Immature natural killer cell (primary cell): ENCODE measurements around the gene FNIP1. TPM values are rescaled to one million over a fixed set of nuclear protein-coding genes. Genes with fewer than 3 reads are reported as not detected.
A peak's percentile ranks its signal among the peaks of the same experiment; 100 is the strongest.
"Not testable (repeated sequence)": the region's sequence is repeated elsewhere in the genome, so short reads cannot be mapped to it uniquely, and the experiment has no call there.

Experiments
- DNase-seq, 3 donors: peaks; one replicate each; pipeline ENCODE4 v3.0.0; 2022; ENCODE audit warnings: mixed read lengths in 1 of 3
- H3K27ac Mint-ChIP-seq, 6 donors: one replicate each; pipeline ENCODE4 v1.8.0; 2020; ENCODE audit warnings: mixed read lengths in 6 of 6, mild to moderate bottlenecking in 5 of 6, inconsistent platforms in 4 of 6, moderate library complexity in 3 of 6
- H3K27me3 Mint-ChIP-seq, 3 donors: one replicate each; pipeline ENCODE4 v1.8.0; 2020 to 2021; ENCODE audit warnings: low read depth in 3 of 3, mild to moderate bottlenecking in 3 of 3, mixed read lengths in 3 of 3, moderate library complexity in 3 of 3, inconsistent platforms in 1 of 3
- H3K36me3 Mint-ChIP-seq, 3 donors: one replicate each; pipeline ENCODE4 v1.8.0; 2020; ENCODE audit warnings: mixed read lengths in 3 of 3, inconsistent platforms in 2 of 3, mild to moderate bottlenecking in 2 of 3
- H3K4me1 Mint-ChIP-seq, 2 donors: one replicate each; pipeline ENCODE4 v1.8.0; 2020; ENCODE audit warnings: inconsistent platforms in 2 of 2, mild to moderate bottlenecking in 2 of 2, mixed read lengths in 2 of 2, moderate library complexity in 1 of 2
- H3K4me3 Mint-ChIP-seq, 5 donors: one replicate each; pipeline ENCODE4 v1.8.0; 2020; ENCODE audit warnings: mild to moderate bottlenecking in 5 of 5, mixed read lengths in 5 of 5, inconsistent platforms in 3 of 5, moderate library complexity in 3 of 5
- H3K9me3 Mint-ChIP-seq, 6 donors: one replicate each; pipeline ENCODE4 v1.8.0; 2020; ENCODE audit warnings: mild to moderate bottlenecking in 6 of 6, mixed read lengths in 6 of 6, inconsistent platforms in 4 of 6, moderate library complexity in 3 of 6
- polyA plus RNA-seq, 3 donors: library from polyadenylated mRNA; unstranded; fragments of 300-500 nt; fragmentation: Illumina TruSeq; gene quantifications; one replicate each; pipeline ENCODE4 v1.2.3, GENCODE V29; 2021

The FNIP1 gene
- polyA plus RNA-seq, 3 donors from 2014 or later, result 11.3 to 21.9 (median 11.6) TPM

DNA sequence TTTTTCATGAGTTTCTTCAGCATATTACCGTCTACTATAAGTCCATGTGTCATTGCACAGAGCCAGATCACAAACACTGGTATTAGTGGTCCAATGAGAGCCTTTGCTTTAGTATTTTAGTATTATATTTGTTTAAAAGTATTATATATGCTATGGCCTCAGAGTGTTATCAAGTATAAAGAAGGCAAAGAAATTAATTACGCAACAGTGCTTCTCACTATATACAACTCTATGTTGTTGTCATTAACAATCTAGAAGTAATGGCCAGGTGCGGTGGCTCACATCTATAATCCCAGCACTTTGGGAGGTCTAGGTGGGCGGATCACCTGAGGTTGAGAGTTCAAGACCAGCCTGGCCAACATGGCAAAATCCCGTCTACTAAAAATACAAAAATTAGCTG lies 114.6 kb downstream of the FNIP1 start:
- peaks cover 7 to 26% (median 26%) of the 10 kb centered on the region in 3 donors for H3K36me3 Mint-ChIP-seq
- no peaks in the 10 kb centered on the region for H3K9me3 Mint-ChIP-seq

DNA sequence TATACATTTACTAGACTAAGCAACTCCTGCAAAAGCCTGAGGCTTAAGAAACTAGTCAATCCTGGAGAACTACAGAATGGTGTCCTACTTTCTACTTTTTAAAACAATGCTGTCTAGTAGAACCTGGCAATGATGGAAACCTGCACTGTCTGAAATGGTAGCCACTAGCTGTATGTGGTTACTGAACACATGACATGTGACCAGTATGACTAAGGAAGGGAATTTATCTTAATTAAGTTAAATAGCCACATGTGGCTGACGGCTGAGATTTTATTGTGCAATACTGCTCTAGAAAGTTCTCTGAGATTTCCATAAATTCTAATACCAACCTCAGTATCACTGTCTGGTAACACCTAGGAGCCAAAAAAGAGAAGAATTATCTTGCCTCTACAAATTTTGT lies 116.9 kb downstream of the FNIP1 start:
- no peak for DNase-seq
- Mint-ChIP-seq H3K27me3 (peaks cover 0 to 2% (median 2%) of the 10 kb centered on the region in 3 donors), H3K27ac (no peak overlapping the region), H3K36me3 (peaks cover 20 to 41% (median 37%) of the 10 kb centered on the region in 3 donors), H3K4me1 (no peaks in the 10 kb centered on the region), H3K9me3 (no peaks in the 10 kb centered on the region), H3K4me3 (no peak overlapping the region)

More for the DNA sequence above, 114.6 kb downstream of the FNIP1 start:
- H3K27ac Mint-ChIP-seq, result no peak overlapping the region
- no peaks in the 10 kb centered on the region for H3K4me1 Mint-ChIP-seq
- H3K27me3 Mint-ChIP-seq, result no peaks in the 10 kb centered on the region
- DNase-seq, result no peak
- no peak overlapping the region for H3K4me3 Mint-ChIP-seq

DNA sequence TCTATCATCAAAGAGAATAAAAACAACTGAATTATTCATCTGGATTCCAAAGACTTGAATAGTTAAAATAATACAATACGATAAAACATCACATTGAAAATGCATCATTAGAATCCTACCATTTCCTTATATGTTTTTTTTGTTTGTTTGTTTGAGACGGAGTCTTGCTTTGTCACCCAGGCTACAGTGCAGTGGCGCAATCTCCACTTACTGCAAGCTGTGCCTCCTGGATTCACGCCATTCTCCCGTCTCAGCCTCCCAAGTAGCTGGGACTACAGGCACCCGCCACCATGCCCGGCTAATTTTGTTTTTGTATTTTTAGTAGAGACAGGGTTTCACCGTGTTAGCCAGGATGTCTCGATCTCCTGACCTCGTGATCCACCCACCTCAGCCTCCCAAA lies 118.5 kb downstream of the FNIP1 start:
- H3K4me1 Mint-ChIP-seq, H3K27ac Mint-ChIP-seq, H3K9me3 Mint-ChIP-seq, H3K27me3 Mint-ChIP-seq, DNase-seq, H3K4me3 Mint-ChIP-seq: not testable (repeated sequence)
- peaks cover 22 to 42% (median 40%) of the 10 kb centered on the region in 3 donors for H3K36me3 Mint-ChIP-seq

DNA sequence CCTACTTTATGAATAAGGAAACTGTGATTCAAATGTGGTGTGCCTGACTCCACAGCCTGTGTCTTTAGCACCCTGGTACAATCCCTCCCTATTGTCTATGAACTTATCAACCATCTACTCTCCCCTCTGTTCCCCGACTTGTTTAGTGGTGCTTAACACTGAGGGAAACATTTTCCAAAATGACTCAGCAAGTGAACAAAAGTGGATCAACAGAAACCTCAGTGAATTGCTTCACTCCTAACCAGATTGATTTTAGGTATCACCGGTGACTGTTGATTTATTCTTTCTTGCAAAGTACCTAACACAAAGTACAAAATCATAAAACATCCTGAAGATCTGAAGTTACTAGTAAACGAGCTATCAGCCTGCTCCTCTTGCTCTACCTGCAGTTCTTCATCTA lies 119.7 kb downstream of the FNIP1 start:
- Mint-ChIP-seq H3K27ac (peak overlapping the region in 1 of 6 donors; percentile 4), H3K4me1 (no peaks in the 10 kb centered on the region), H3K9me3 (no peaks in the 10 kb centered on the region), H3K36me3 (peaks cover 22 to 41% (median 38%) of the 10 kb centered on the region in 3 donors), H3K4me3 (no peak overlapping the region), H3K27me3 (peaks cover 0 to 2% (median 2%) of the 10 kb centered on the region in 3 donors)
- DNase-seq, result no peak

DNA sequence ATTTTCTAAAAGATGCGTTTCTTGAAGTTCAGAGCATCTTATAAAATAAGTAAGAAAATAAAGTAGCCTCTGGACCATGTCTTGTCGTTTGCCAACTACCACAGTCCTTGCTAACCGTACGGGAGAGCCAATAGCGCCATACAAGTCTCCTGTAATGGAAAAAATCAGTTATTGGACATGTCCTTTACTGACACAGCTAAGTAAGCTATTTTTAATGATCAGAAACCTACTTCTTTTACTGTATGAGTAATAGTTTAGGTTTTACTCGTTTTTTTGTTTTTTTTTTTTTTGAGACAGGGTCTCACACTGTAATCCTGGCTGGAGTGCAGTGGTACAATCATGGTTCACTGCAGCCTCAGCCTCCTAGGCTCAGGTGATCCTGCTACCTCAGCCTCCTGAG lies 124.0 kb downstream of the FNIP1 start:
- Mint-ChIP-seq H3K36me3 (peaks cover 26 to 60% (median 43%) of the 10 kb centered on the region in 3 donors), H3K27ac (no peak overlapping the region)

DNA sequence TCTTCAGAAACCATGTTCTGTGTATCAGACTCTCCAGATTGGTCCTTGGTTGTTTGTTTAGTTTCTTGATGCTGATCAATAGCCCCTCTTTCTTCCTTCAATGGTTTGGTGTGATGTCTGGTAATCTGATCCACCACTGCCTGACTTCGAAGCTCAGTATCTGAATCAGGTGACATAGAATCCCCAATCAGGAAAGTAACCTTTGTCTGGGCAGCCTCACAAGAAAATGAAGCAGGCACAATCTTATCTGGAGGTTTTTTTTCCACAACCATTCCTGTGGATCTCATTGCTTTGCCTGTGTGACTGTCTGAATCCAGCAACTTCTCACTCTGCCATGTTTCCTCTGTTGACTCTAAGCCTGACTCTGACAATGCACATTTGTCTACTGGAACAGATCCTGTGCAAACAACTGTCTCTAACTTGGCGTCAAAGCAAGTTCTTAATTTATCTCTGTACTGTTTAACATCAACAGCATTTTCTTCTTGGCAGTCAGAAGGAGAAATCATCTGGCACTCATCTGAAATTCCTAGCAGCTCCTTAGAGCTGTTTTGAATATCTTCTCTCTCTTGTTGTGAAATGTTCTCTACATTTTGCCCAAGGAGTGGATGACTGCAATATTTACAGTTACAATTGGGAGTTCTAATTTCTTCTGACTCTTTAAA lies 124.7 kb downstream of the FNIP1 start:
- H3K27ac Mint-ChIP-seq, result peak overlapping the region in 5 of 6 donors; percentile 0 to 39 (median 26)

More for the DNA sequence above, 124.0 kb downstream of the FNIP1 start:
- no peak overlapping the region for H3K4me3 Mint-ChIP-seq
- H3K9me3 Mint-ChIP-seq, result no peaks in the 10 kb centered on the region
- H3K27me3 Mint-ChIP-seq, result peaks cover 0 to 3% (median 2%) of the 10 kb centered on the region in 3 donors
- no peak for DNase-seq
- H3K4me1 Mint-ChIP-seq, result no peaks in the 10 kb centered on the region

DNA sequence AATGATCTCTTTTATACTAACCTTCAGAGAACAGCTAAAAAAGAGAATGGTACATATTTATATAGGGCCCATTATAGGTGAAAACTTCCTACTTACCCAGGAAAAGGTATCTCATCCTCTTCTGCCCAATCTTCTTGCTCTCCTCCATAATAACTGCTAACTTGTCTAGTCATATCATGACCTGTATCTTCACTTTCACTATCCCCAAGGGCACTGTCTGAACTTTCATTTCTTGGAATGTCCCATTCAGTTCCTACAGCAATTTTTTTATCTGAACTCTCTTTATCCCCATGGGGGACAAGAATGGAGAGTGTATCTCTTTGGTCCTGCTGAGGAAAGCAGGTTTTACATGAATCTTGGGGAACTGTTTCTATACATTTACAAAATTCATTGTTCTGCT lies 125.4 kb downstream of the FNIP1 start:
- DNase-seq, result no peak
- H3K4me3 Mint-ChIP-seq, result no peak overlapping the region
- peak overlapping the region in 3 of 6 donors; percentile 14 to 35 (median 16) for H3K27ac Mint-ChIP-seq
- H3K36me3 Mint-ChIP-seq, result peaks cover 17 to 51% (median 29%) of the 10 kb centered on the region in 3 donors
- H3K9me3 Mint-ChIP-seq, result no peaks in the 10 kb centered on the region
- peaks cover 0 to 4% (median 0%) of the 10 kb centered on the region in 3 donors for H3K27me3 Mint-ChIP-seq
- peaks cover 0 to 5% of the 10 kb centered on the region in 2 donors for H3K4me1 Mint-ChIP-seq

More for the DNA sequence above, 124.7 kb downstream of the FNIP1 start:
- no peak for DNase-seq
- no peaks in the 10 kb centered on the region for H3K9me3 Mint-ChIP-seq
- peaks cover 21 to 54% (median 36%) of the 10 kb centered on the region in 3 donors for H3K36me3 Mint-ChIP-seq
- no peak overlapping the region for H3K4me3 Mint-ChIP-seq
- no peaks in the 10 kb centered on the region for H3K4me1 Mint-ChIP-seq
- H3K27me3 Mint-ChIP-seq, result peaks cover 0 to 3% (median 1%) of the 10 kb centered on the region in 3 donors

DNA sequence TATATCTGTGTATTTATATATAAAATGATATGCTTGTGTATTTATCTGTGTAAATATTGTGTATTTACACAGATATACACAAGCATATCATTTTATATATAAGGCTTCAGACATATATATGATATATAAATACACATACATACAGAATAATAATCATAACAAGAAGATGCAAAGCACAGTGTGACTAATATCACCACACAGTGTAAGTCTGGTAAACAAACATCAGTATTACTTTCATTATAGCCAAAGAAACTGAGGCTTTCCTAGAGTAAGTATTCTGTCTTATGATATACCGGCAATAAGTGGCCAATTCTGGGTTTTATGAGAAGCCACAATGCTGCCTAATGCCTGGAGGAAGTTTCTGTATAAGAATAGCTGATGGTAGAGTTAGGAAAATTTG lies 131.9 kb downstream of the FNIP1 start:
- Mint-ChIP-seq H3K36me3 (peaks cover 26 to 46% (median 26%) of the 10 kb centered on the region in 3 donors), H3K4me3 (no peak overlapping the region), H3K9me3 (peaks cover 0 to 7% (median 0%) of the 10 kb centered on the region in 6 donors), H3K27ac (no peak overlapping the region), H3K27me3 (peaks cover 0 to 4% (median 0%) of the 10 kb centered on the region in 3 donors), H3K4me1 (peaks cover 0 to 12% of the 10 kb centered on the region in 2 donors)
- DNase-seq, result no peak

DNA sequence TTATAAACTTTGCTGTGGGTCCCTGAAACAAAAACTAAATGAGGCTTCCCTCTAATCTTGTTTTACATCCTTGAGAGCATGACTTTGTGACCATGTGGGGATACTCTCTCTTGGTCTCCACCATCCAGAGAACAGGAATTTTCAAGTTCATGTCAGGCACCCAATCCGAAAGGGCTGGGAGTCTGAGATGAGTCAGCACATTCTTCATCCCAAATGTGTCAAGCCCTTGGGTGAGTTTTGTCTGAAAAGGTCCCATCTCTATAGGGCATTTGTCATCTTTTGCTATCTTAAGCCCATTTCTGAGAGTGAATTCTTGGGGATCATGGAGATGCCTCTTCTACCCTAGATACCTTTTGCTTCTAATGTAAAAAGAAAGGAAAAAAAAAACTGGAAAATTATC lies 134.9 kb downstream of the FNIP1 start:
- DNase-seq, result no peak
- Mint-ChIP-seq H3K27ac (no peak overlapping the region), H3K4me3 (no peak overlapping the region), H3K4me1 (peaks cover 3 to 18% of the 10 kb centered on the region in 2 donors), H3K36me3 (peaks cover 31 to 43% (median 34%) of the 10 kb centered on the region in 3 donors), H3K27me3 (peaks cover 0 to 3% (median 0%) of the 10 kb centered on the region in 3 donors), H3K9me3 (peaks cover 0 to 7% (median 0%) of the 10 kb centered on the region in 6 donors)

DNA sequence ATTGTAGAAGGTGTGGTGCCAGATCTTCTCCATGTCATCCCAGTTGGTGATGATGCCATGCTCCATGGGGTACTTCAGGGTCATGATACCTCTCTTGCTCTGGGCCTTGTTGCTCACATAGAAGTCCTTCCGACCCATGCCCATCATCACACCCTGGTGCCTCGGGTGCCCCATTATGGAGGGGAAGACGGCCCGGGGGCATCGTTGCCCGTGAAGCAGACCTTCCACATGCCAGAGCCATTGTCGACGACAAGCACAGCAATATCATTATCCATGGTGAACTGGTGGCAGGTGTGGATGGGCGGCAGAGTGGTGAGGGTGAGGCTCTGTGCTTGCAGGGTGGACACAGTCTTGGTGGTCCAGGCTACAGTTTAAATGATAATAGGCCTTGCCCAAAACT lies 137.0 kb downstream of the FNIP1 start:
- H3K36me3 Mint-ChIP-seq, result peaks cover 31 to 45% (median 40%) of the 10 kb centered on the region in 3 donors
- no peak for DNase-seq
- H3K27me3 Mint-ChIP-seq, result peaks cover 0 to 3% (median 0%) of the 10 kb centered on the region in 3 donors
- peaks cover 3 to 15% of the 10 kb centered on the region in 2 donors for H3K4me1 Mint-ChIP-seq
- H3K4me3 Mint-ChIP-seq, result no peak overlapping the region
- H3K27ac Mint-ChIP-seq, result peak overlapping the region in 2 of 6 donors; percentile 4 to 14
- H3K9me3 Mint-ChIP-seq, result peaks cover 0 to 7% (median 0%) of the 10 kb centered on the region in 6 donors

DNA sequence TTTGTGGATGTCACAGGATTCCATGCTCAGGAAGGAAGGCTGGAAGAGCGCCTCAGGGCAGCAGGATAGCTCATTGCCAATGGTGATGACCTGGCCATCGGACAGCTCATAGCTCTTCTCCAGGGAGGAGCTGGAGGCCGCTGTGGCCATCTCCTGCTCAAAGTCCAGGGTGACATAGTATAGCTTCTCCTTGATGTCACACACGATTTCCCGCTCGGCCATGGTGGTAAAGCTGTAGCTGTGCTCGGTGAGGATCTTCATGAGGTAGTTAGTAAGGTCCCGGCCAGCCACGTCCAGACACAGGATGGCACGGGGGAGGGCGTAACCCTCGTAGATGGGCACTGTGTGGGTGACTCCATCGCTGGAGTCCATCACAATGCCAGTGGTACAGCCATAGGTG lies 137.5 kb downstream of the FNIP1 start:
- H3K4me3 Mint-ChIP-seq, result no peak overlapping the region

DNA sequence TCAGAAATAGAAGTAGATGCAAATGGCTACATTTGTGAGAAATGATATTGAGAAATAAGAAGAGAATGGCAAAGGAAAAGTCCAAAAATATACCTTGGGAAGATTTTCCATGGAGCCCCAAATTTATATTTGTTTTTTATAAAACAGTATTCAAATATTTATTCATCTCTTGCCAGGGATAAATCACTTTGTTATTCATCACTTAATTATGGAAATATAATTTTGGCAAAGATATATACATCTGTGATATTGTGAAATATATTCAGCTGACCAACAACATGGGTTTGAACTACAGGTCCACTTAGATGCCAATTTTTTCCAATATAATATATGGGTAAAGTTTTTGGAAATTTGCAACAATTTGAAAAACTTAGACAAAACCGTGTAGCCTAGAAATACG lies 142.0 kb downstream of the FNIP1 start:
- H3K9me3 Mint-ChIP-seq, result no peaks in the 10 kb centered on the region
- peaks cover 39 to 49% (median 41%) of the 10 kb centered on the region in 3 donors for H3K36me3 Mint-ChIP-seq
- H3K4me3 Mint-ChIP-seq, result no peak overlapping the region
- DNase-seq, result no peak
- peaks cover 3 to 15% of the 10 kb centered on the region in 2 donors for H3K4me1 Mint-ChIP-seq
- peak overlapping the region in 2 of 6 donors; percentile 3 to 31 for H3K27ac Mint-ChIP-seq
- no peaks in the 10 kb centered on the region for H3K27me3 Mint-ChIP-seq

More for the DNA sequence above, 137.5 kb downstream of the FNIP1 start:
- no peak for DNase-seq
- H3K9me3 Mint-ChIP-seq, result peaks cover 0 to 7% (median 0%) of the 10 kb centered on the region in 6 donors
- peak overlapping the region in 1 of 6 donors; percentile 4 for H3K27ac Mint-ChIP-seq
- H3K36me3 Mint-ChIP-seq, result peaks cover 35 to 49% (median 45%) of the 10 kb centered on the region in 3 donors
- peaks cover 3 to 15% of the 10 kb centered on the region in 2 donors for H3K4me1 Mint-ChIP-seq
- H3K27me3 Mint-ChIP-seq, result peaks cover 0 to 3% (median 0%) of the 10 kb centered on the region in 3 donors

DNA sequence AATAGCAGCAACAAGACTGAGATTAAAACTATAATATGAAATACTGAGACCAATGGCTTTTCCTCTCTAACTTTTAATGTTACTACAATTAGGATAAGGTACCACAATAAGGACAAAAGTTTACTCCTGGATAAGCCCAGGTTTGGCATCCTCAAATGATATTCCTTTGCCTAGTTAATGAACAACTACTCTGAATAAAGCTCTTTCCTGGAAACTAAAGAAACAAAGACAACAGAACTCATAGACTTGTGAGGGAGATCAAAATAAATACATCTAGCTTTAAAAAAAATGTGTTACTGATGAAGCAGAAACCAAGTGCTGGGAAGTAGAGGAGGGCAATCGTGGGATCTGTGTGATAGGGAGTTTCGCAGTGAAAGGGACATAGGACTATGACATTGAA lies 142.5 kb downstream of the FNIP1 start:
- H3K27ac Mint-ChIP-seq, result peak overlapping the region in 3 of 6 donors; percentile 3 to 53 (median 31)
- H3K4me1 Mint-ChIP-seq, result peaks cover 3 to 15% of the 10 kb centered on the region in 2 donors

DNA sequence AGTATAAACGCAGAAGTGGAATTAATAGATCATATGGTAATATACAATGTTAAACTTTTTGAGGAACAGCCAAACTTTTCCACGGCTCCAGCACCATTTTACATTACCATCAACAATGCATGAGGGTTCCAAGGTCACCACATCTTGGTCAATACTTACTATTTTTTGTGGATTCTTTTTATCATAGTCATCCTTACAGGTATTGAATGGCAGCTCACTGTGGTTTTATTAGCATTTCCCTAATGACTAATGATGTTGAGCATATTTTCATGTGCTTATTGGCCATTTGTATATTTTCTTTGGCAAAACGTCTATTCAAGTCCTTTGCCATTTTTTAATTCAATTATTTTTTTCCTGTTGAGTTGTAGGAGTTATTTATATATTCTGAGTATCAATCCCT lies 147.7 kb downstream of the FNIP1 start:
- no peak overlapping the region for H3K27ac Mint-ChIP-seq
- H3K9me3 Mint-ChIP-seq, result no peaks in the 10 kb centered on the region
- peaks cover 30 to 58% (median 44%) of the 10 kb centered on the region in 3 donors for H3K36me3 Mint-ChIP-seq
- no peak for DNase-seq
- H3K27me3 Mint-ChIP-seq, result peaks cover 0 to 1% (median 0%) of the 10 kb centered on the region in 3 donors
- H3K4me3 Mint-ChIP-seq, result no peak overlapping the region
- H3K4me1 Mint-ChIP-seq, result no peaks in the 10 kb centered on the region

More for the DNA sequence above, 142.5 kb downstream of the FNIP1 start:
- H3K4me3 Mint-ChIP-seq, result no peak overlapping the region
- DNase-seq, result no peak
- no peaks in the 10 kb centered on the region for H3K9me3 Mint-ChIP-seq
- peaks cover 34 to 49% (median 40%) of the 10 kb centered on the region in 3 donors for H3K36me3 Mint-ChIP-seq
- no peaks in the 10 kb centered on the region for H3K27me3 Mint-ChIP-seq
